RPMI8226 (cell line): ENCODE data around the gene BCKDHA.
A peak's percentile ranks its signal among the peaks of the same experiment; 100 is the strongest.

Source experiments
- DNase-seq: peaks from one replicate; pipeline ENCODE4 v3.0.0-alpha.2; 2015

Gene BCKDHA

DNA sequence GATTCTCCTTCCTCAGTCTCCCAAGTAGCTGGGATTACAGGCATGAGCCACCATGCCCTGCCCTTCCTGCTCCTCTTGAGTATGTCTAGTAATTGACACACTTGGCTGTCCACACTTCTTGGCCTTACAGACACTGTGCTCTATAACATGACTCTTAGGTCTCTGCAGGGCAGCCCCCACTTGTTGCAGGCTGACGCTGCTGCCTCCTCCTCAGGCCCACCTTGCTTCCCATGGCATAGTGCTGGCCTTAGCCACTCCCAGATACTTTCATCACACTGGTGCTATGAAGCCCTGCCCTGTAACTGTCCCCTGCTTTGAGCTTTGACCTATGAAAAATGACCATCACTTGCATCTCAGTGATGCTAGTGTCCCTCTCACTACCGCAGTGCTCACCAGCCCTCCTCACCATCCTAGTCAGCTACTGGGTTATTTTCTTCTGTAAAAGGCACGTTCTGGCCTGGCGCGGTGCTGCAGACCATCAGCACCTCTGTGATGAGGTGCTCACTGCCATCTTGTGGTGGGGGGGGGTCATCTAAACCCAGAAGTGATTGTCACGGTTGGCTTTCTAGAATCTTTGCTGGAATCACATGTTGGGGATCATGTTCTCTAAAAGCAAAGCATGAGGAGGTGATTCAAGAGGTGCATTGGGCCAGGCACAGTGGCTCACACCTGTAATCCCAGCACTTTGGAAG, 55.1 kb downstream of the BCKDHA start:
- DNase-seq: peak; percentile 42

DNA sequence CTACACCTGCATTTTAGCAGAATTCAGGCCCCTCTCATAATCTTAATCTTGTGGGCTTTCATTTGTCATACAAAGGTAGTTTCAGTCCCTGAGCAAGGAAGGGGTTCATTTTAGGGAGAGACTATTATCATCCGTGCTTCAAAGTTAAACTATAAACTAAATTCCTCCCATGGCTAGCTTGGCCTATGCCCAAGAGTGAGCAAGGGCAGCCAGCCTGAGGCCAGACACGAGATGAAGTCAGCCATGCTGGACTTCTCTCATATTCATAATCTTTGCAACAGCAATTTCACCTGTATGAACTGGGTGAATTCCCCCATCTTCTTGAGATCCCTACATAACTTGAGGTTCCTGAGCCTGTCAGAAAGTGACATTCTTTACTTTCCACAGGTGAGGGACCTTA, 58.3 kb downstream of the BCKDHA start:
- no peak for DNase-seq

DNA sequence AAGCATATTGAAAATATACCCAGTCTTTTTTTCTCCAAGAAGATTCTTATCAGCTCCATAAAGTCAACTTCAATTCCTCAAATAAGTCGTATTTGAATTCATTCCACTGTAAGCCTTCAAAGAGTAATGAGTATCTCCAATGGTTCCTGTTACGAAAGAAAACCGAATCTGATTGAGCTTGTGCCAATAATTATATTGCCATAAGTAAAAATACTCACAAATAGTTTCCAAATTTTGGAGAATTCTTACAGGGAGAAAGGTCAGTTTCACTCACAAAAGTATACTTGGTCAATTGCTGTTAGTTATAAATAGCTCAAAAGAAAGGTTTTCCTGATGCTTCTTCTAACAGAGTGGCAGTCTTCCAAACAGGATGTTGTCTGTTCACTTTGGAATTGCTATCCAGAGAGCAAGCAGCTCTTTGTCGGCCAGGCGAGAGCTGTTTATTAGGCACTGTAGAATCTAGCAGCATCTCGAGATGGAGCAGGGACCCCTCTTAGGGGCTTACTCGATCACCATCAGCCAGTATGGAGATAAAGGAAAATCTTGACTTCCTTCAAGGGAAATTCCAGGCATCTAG, 58.8 kb downstream of the BCKDHA start:
- no peak for DNase-seq

DNA sequence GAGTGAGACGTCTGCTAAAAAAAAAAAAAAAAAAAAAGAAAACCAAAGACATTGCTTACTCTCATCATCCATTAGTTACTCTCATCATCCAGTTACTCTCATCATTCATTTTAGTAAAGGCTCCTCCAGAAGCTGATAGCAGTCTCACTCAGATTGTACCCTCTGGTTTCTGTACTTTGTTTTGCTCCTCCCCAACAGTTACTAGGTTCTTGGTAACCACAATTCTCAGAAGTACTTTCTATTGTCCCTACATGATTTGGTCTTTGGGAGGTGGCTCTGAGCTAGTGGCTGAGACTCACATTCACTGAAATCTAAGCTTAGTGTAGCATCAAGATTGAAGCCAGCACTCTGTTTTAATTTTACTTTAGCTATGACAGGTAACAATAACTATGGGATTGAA, 59.6 kb downstream of the BCKDHA start:
- no peak for DNase-seq

DNA sequence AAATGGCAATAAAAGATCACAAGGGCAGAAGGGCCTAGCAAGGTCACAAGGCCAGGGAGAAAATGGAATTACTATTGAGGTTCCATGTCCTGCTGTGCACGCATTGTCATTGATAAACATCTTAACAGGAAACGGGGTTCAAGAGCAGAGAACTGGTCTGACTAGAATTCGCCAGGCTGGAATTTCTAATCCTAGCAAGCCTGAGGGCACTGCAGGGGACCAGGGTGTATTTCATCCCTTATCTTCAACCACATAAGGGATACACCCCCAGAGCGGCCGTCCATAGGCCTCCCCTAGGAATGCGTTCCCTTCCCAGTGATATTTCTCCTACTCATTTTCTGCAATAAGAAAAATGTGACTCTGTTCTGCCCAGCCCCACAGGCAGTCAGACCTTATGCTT, 64.9 kb downstream of the BCKDHA start:
- DNase-seq: no peak

DNA sequence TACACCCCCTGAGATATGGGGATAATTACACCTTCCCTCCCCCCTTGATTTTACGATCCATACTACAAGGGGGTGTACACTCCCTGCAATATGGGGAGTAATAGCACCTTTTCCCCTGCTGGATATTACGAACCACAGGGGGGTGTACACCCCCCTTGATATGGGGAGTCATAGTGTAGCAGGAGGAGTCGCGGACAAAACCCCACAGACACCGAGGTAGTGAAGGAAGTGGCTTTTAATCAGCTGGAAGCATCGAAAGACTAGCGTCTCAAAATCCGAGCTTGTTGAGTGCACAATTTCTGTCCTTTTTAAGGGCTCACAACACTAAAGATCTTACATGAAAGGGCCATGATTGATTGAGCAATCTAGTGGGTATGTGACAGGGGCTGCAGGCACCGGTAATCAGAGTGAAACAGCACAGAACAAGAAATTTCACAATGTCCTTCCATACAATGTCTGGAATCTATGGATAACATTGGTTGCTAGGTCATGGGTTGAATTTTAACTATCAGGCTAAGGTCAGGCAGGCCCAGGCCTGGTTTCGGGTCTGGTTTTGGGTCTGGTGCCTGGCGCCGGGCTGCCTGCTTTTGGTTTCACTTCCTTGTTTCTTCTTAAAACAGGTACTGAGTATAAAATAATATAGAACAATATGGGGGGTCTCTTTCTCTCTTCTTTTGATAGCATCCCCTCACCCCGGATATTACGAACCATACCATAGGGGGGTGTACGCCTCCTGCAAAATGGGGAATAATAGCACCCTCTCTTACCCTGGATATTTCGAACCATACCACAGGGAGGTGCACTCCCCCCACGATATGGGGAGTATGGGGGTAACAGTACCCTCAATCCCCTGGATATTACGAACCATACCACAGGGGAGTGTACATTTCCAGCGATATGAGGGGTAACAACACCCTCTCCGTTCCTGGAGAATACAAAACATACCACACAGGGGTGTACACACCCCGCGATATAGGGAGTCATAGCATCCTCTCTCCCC, 65.9 kb downstream of the BCKDHA start:
- peak; percentile 43 for DNase-seq
